GM19455 (cell line): ENCODE measurements around the gene MESP2.

Experiments used
- ATAC-seq: cut with Tn5 transposase; IDR thresholded peaks from one replicate; pipeline ENCODE4 v1.9.1; 2021; ENCODE audit not compliant: unreplicated experiment

The MESP2 gene

GRCh38 chr15:89754361-89755154 lies 21.6 kb upstream of the MESP2 start:
- no peak for ATAC-seq

- ATAC-seq = no peak
Measured at GRCh38 chr15:89755701-89756100, 20.4 kb upstream of the MESP2 start.

- ATAC-seq = no peak
Measured at GRCh38 chr15:89756897-89757296, 19.2 kb upstream of the MESP2 start.

GRCh38 chr15:89758283-89758682 lies 17.8 kb upstream of the MESP2 start:
- ATAC-seq = no peak

GRCh38 chr15:89758981-89759380 lies 17.2 kb upstream of the MESP2 start:
- ATAC-seq = no peak

- ATAC-seq = no peak
Measured at GRCh38 chr15:89759835-89760234, 16.3 kb upstream of the MESP2 start.

GRCh38 chr15:89760303-89761008 lies 15.7 kb upstream of the MESP2 start:
- no peak for ATAC-seq

GRCh38 chr15:89761009-89761831 lies 14.9 kb upstream of the MESP2 start:
- ATAC-seq = no peak

GRCh38 chr15:89761929-89762328 lies 14.2 kb upstream of the MESP2 start:
- no peak for ATAC-seq

- no peak for ATAC-seq
Measured at GRCh38 chr15:89765694-89766093, 10.4 kb upstream of the MESP2 start.

GRCh38 chr15:89766357-89767311 lies 9.5 kb upstream of the MESP2 start:
- ATAC-seq = no peak

GRCh38 chr15:89767411-89767915 lies 8.7 kb upstream of the MESP2 start:
- no peak for ATAC-seq

GRCh38 chr15:89768071-89768500 lies 8.0 kb upstream of the MESP2 start:
- no peak for ATAC-seq

- no peak for ATAC-seq
Measured at GRCh38 chr15:89769366-89769765, 6.8 kb upstream of the MESP2 start.

- ATAC-seq = no peak
Measured at GRCh38 chr15:89770041-89770440, 6.1 kb upstream of the MESP2 start.

GRCh38 chr15:89772932-89773583 lies 3.1 kb upstream of the MESP2 start:
- no peak for ATAC-seq

- ATAC-seq = no peak
Measured at GRCh38 chr15:89774492-89774891, 1.6 kb upstream of the MESP2 start.

GRCh38 chr15:89775815-89776214 lies 317 bp upstream of the MESP2 start:
- no peak for ATAC-seq

- no peak for ATAC-seq
Measured at GRCh38 chr15:89777073-89777751, 1.1 kb downstream of the MESP2 start.
